GM12875 (cell line): ENCODE data around the gene ZNHIT3.

Experiments
- H3K4me3 ChIP-seq: one replicate; pipeline ENCODE4 v1.5.1; 2011; ENCODE audit warnings: low read depth, low read length, control low read depth
- CTCF ChIP-seq: IDR thresholded peaks from 2 replicates; pipeline ENCODE4 v1.5.1; 2011; ENCODE audit warnings: low read depth, mild to moderate bottlenecking, control low read depth, inconsistent platforms, low read length, moderate library complexity, borderline replicate concordance; ENCODE audit not compliant: insufficient read depth

The ZNHIT3 gene

DNA sequence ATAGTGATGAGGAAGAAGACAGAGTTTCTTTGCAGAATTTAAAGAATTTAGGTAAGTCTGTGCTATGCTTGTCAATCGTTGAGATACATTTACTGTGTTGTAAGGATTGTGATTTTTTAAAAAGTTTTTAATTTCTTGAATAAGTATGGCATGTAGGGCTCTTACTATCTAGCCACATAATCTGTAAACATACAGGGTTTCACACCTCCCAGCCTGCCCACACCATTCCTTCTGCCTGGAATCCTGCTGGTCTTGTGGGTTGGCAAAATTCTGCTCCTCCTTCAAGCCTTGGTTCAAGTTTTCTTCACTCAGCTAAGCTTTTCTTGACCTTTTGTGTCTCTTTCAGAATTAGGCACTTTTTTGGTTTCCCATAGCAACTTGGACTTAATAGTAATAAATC lies 7.5 kb downstream of the ZNHIT3 start:
- no peak overlapping the region for H3K4me3 ChIP-seq
- no peak for TF ChIP-seq CTCF

- no peak for TF ChIP-seq CTCF
- H3K4me3 ChIP-seq = no peak overlapping the region
These were observed 8.2 kb downstream of the ZNHIT3 start for GRCh38 chr17:36494674-36495073.

DNA sequence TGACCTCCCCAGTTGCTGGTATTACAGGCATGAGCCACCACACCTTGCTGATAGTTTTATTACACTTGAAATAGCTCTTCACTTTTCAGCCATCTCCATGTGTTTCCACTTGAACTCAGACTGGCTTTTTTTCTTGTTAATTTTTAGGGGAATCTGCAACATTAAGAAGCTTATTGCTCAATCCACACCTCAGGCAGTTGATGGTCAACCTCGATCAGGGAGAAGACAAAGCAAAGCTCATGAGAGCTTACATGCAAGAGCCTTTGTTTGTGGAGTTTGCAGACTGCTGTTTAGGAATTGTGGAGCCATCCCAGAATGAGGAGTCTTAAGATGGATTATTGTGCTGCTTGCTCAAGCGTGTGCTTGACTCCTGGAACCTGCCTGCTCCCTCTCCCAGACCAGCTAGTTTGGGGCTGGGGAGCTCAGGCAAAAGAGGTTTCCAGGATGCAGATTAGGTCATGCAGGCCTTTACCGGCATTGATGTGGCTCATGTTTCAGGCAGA lies 8.6 kb downstream of the ZNHIT3 start:
- H3K4me3 ChIP-seq = no peak overlapping the region
- TF ChIP-seq CTCF = no peak

DNA sequence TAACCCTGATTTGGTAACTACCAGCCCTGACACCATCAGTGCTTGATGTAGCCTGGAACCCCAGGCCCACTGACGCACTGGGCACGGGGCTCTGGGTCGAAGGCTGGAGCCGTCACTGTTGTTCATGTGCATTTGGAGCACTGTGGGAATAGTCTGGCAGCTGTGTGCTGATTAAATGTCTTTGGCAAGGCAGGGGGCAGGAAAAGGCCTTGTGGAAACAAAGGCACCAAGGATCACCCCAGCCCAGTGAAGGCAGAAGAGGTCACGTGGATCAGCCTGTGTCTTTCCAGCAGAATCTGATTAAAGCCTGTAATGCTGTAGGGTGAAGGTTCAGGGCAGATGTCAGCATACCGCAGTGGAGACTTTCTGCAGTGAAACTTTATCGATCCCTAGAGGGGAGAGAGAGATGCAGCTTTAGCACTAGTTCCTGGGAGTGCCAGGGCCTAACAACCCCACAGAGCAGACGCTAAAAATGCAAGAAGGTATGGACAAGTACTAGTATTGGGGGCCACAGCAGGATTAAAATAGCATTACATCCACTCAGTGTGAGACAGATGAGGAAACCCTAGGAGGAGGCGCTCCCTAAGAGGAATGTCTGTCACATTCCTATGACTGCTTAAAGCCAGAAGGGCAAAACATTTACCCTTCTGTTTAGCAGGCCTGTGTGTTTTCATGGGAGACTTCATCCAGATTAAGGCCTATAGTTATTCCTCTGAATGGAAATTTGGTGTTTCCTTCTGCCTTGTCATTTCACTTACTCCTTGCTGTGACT lies 9.7 kb downstream of the ZNHIT3 start:
- H3K4me3 ChIP-seq = no peak overlapping the region
- TF ChIP-seq CTCF = no peak

DNA sequence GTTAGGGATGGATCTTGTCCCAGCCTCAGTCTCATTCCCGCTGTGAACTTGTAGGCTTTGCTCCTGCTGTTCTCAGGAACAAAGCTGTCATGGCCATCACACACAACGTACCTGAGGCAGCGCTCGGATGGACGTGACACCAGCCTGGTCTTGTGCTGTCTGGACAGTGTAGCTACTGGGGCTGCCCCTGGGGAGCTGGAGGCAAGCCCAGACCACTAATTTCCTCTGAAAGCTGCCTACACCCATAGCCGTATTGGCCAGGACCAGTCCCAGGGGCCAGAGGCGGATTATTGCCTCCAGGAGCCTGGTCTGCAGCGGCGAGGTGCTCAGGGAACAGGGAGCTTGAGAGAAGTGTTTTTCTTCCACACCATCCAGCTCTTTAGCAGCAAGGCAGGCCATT lies 11.7 kb downstream of the ZNHIT3 start:
- no peak overlapping the region for H3K4me3 ChIP-seq
- TF ChIP-seq CTCF = no peak

GRCh38 chr17:36498560-36499300 lies 12.2 kb downstream of the ZNHIT3 start:
- no peak for TF ChIP-seq CTCF

More at GRCh38 chr17:36498560-36499300, 12.2 kb downstream of the ZNHIT3 start:
- H3K4me3 ChIP-seq = no peak overlapping the region
